ENCODE measurements around the gene CHTF18.
"Not testable (repeated sequence)": the region's sequence is repeated elsewhere in the genome, so short reads cannot be mapped to it uniquely, and the experiment has no call there.

The CHTF18 gene

GRCh38 chr16:764848-765487, 23.5 kb upstream of the CHTF18 start:
- H3K4me1 ChIP-seq (ENCODE audit: insufficient read depth, low read length) = no peaks in the 10 kb centered on the region; the same call in 1 of the 2 replicates
- H3K9me3 ChIP-seq (ENCODE audit: control insufficient read depth, insufficient read depth, low read length) = no peaks in the 10 kb centered on the region
- H3K36me3 ChIP-seq (ENCODE audit: insufficient read depth, low read length) = no peaks in the 10 kb centered on the region
- H3K9ac ChIP-seq (ENCODE audit: low read depth, low read length) = no peak overlapping the region

GRCh38 chr16:765488-765865, 22.9 kb upstream of the CHTF18 start:
- Histone ChIP-seq H3K4me1 (ENCODE audit: insufficient read depth, low read length) (no peaks in the 10 kb centered on the region; the same call in 1 of the 2 replicates), H3K36me3 (ENCODE audit: insufficient read depth, low read length) (no peaks in the 10 kb centered on the region), H3K9me3 (ENCODE audit: control insufficient read depth, insufficient read depth, low read length) (no peaks in the 10 kb centered on the region), H3K9ac (ENCODE audit: low read depth, low read length) (no peak overlapping the region)

- no peaks in the 10 kb centered on the region for H3K36me3 ChIP-seq (ENCODE audit: insufficient read depth, low read length)
- H3K9me3 ChIP-seq (ENCODE audit: control insufficient read depth, insufficient read depth, low read length) = no peaks in the 10 kb centered on the region
- H3K9ac ChIP-seq (ENCODE audit: low read depth, low read length) = no peak overlapping the region
- no peaks in the 10 kb centered on the region for H3K4me1 ChIP-seq (ENCODE audit: insufficient read depth, low read length)
Measured at GRCh38 chr16:766008-766819, 22.2 kb upstream of the CHTF18 start.

DNA sequence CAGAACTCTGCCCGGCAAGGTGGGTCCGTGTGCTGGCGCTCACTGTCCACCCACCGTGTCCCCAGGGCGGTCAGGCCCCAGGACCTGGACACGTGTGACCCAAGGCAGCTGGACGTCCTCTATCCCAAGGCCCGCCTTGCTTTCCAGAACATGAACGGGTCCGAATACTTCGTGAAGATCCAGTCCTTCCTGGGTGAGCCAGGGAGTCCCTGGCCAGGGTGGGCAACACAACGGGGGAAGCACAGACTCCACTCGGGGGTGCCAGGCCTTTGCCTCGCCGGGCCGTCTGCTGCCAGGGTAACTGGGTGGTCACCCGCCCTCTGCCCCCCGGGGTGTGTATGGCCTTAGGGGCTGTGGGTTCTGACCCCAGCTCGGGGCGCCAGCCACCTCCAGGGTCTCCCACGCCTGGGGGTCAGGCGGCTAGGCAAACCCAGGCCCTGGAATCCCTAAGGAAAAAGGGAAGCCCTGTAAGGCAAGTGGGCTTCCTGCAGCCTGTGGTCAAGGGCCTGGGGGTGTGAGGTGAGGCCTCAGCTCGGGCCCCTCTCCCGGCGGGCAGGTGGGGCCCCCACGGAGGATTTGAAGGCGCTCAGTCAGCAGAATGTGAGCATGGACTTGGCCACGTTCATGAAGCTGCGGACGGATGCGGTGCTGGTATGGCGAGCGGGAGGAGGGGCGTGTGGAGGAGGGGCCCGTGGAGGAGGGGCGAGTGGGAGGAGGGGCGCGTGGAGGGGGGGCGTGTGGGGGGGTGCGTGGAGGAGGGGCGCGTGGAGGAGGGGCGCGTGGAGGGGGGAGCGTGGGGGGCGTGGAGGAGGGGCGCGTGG, 21.4 kb upstream of the CHTF18 start:
- H3K9ac ChIP-seq (ENCODE audit: low read depth, low read length) = no peak overlapping the region
- no peaks in the 10 kb centered on the region for H3K9me3 ChIP-seq (ENCODE audit: control insufficient read depth, insufficient read depth, low read length)
- H3K36me3 ChIP-seq (ENCODE audit: insufficient read depth, low read length) = no peaks in the 10 kb centered on the region
- H3K4me1 ChIP-seq (ENCODE audit: insufficient read depth, low read length) = no peaks in the 10 kb centered on the region

GRCh38 chr16:767743-768235, 20.6 kb upstream of the CHTF18 start:
- Histone ChIP-seq H3K9ac (ENCODE audit: low read depth, low read length) (no peak overlapping the region), H3K36me3 (ENCODE audit: insufficient read depth, low read length) (no peaks in the 10 kb centered on the region), H3K4me1 (ENCODE audit: insufficient read depth, low read length) (no peaks in the 10 kb centered on the region), H3K9me3 (ENCODE audit: control insufficient read depth, insufficient read depth, low read length) (no peaks in the 10 kb centered on the region)

GRCh38 chr16:768428-768827, 20.0 kb upstream of the CHTF18 start:
- no peak overlapping the region for H3K9ac ChIP-seq (ENCODE audit: low read depth, low read length)
- no peaks in the 10 kb centered on the region for H3K36me3 ChIP-seq (ENCODE audit: insufficient read depth, low read length)
- H3K4me1 ChIP-seq (ENCODE audit: insufficient read depth, low read length) = no peaks in the 10 kb centered on the region
- H3K9me3 ChIP-seq (ENCODE audit: control insufficient read depth, insufficient read depth, low read length) = no peaks in the 10 kb centered on the region

- Histone ChIP-seq H3K9ac (ENCODE audit: low read depth, low read length) (no peak overlapping the region), H3K4me1 (ENCODE audit: insufficient read depth, low read length) (no peaks in the 10 kb centered on the region), H3K9me3 (ENCODE audit: control insufficient read depth, insufficient read depth, low read length) (no peaks in the 10 kb centered on the region), H3K36me3 (ENCODE audit: insufficient read depth, low read length) (no peaks in the 10 kb centered on the region)
Measured at GRCh38 chr16:769184-769784, 19.1 kb upstream of the CHTF18 start.

DNA sequence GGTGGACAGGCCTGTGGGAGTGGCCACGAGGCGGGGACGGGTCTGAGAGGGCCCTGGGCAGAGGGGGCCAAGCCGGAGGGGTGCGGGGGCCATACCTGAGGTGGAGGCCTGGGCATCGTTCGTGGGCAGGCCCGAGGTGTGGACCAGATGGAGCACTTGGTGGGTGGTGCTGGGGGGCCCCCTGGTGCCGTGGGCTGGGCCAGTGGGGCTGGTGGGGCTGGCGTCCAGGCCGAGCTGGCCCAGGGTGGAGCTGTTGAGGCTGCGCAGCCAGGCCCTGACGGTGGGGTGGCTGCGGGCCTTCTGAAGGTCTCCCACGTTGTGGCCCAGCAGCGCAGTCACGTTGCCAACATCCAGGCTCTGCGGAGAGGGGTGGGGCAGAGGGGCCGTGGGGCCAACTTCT, 18.5 kb upstream of the CHTF18 start:
- Histone ChIP-seq H3K4me1 (ENCODE audit: insufficient read depth, low read length) (no peaks in the 10 kb centered on the region), H3K9me3 (ENCODE audit: control insufficient read depth, insufficient read depth, low read length) (no peaks in the 10 kb centered on the region), H3K9ac (ENCODE audit: low read depth, low read length) (no peak overlapping the region), H3K36me3 (ENCODE audit: insufficient read depth, low read length) (no peaks in the 10 kb centered on the region)

GRCh38 chr16:770411-770810, 18.0 kb upstream of the CHTF18 start:
- Histone ChIP-seq H3K36me3 (ENCODE audit: insufficient read depth, low read length) (no peaks in the 10 kb centered on the region), H3K4me1 (ENCODE audit: insufficient read depth, low read length) (no peaks in the 10 kb centered on the region), H3K9me3 (ENCODE audit: control insufficient read depth, insufficient read depth, low read length) (no peaks in the 10 kb centered on the region), H3K9ac (ENCODE audit: low read depth, low read length) (no peak overlapping the region)

DNA sequence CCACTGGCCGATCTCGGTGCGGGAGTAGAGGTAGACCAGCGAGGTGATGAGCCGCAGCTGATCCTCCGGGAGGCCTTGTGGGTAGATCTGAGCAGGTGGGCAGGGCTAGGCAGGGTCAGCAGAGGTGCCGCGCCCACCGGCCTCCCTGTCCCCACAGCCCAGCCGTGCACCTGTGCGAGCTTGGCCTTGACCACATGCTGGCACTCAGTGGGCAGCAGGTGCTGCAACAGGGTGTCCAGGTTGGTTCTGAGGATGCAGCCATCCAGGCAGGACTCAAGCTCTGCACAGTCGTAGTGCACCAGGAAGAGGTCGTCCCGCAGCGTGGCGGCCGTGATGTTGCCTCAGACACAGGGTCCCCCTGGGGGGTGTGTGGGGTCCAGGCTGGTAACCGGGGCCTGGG, 15.5 kb upstream of the CHTF18 start:
- Histone ChIP-seq H3K36me3 (ENCODE audit: insufficient read depth, low read length) (no peaks in the 10 kb centered on the region), H3K9ac (ENCODE audit: low read depth, low read length) (no peak overlapping the region), H3K9me3 (ENCODE audit: control insufficient read depth, insufficient read depth, low read length) (no peaks in the 10 kb centered on the region), H3K4me1 (ENCODE audit: insufficient read depth, low read length) (peaks cover 4% of the 10 kb centered on the region; the same call in 1 of the 2 replicates)

- Histone ChIP-seq H3K36me3 (ENCODE audit: insufficient read depth, low read length) (no peaks in the 10 kb centered on the region), H3K9ac (ENCODE audit: low read depth, low read length) (no peak overlapping the region), H3K4me1 (ENCODE audit: insufficient read depth, low read length) (peaks cover 4% of the 10 kb centered on the region; the same call in 1 of the 2 replicates), H3K9me3 (ENCODE audit: control insufficient read depth, insufficient read depth, low read length) (no peaks in the 10 kb centered on the region)
Measured at GRCh38 chr16:774086-775001, 14.1 kb upstream of the CHTF18 start.

DNA sequence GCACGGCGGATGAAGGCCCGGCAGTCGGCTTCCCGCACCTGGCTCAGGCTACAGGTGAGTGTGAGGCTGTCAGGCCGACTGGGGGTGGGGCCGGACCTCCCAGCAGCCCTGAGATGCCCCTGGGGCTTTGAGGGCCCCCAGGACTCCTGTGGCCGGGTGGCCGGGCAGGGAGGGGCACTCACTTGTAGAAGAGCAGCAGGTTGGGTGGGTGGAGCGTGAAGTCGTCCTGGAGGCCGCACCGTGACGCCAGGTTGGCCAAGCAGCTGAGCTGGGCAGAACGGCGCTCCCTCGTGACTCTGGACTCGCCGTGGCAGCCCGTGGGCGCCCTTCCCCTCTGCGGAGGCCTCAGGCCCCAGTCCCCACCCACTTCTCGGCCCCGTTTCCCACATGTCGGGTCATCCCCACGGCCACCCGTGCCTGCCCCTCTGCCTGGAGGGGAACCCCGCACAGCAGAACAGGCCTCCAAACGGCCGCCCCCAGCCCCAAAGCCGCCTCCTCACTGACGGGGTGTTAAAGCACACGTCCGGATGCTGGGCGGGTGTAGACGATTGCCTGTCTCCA, 13.1 kb upstream of the CHTF18 start:
- Histone ChIP-seq H3K4me1 (ENCODE audit: insufficient read depth, low read length) (peaks cover 4% of the 10 kb centered on the region; the same call in 1 of the 2 replicates), H3K9me3 (ENCODE audit: control insufficient read depth, insufficient read depth, low read length) (no peaks in the 10 kb centered on the region), H3K36me3 (ENCODE audit: insufficient read depth, low read length) (no peaks in the 10 kb centered on the region), H3K9ac (ENCODE audit: low read depth, low read length) (no peak overlapping the region)

DNA sequence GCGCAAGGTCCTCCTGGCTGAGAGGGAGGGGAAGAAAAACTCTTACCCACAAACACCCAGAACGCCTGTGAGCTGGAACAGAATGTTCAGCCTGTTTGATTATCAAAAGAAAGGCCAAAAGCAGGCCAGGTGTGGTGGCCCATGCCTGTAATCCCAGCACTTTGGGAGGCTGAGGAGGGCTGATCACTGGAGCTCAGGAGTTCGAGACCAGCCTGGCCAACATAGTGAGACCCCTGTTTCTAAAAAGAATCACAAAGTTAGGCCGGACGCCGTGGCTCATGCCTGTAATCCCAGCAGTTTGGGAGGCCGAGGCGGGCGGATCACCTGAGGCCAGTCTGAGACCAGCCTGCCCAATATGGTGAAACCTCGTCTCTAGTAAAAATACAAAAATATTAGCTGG, 12.1 kb upstream of the CHTF18 start:
- not testable (repeated sequence) for H3K9ac ChIP-seq (ENCODE audit: low read depth, low read length); H3K4me1 ChIP-seq (ENCODE audit: insufficient read depth, low read length); H3K9me3 ChIP-seq (ENCODE audit: control insufficient read depth, insufficient read depth, low read length); H3K36me3 ChIP-seq (ENCODE audit: insufficient read depth, low read length)
